ENCODE data around the gene CPNE1.

CPNE1 gene

DNA sequence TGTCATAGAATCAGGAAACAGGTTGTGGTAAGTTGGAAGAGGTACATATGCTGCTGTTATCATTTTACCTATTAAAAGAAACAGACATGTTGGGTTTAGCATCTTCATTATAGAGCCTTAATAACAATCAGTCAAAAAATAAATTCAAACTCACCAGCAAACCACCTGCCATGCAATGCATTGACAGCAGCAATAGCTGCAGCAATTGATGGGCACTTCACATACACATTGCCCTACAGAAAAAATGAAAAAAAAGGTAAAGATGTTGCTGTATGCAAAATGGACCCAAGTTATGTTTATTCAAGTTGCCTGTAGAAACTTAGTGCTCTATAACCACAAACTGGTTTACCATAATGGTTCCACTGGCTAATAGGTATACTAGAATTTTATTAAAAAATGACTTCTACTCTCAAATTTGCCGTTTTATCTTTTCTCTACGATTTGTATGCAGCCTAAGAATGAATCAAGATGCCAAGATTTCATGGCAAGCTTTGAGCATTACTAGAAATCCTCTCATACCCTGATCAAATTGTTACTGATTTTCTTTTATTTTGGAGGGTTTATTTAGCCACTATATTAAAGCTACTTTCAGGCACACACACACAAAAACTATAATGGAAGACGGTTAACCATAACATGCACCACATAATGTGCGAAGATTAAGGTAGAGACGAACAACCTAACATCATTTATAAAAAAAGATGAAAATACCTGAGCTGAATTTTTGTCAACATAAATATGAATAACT lies 40.0 kb upstream of the CPNE1 start:
- peaks cover 7% of the 10 kb centered on the region for H3K4me1 ChIP-seq (ENCODE audit: insufficient read depth, poor library complexity, severe bottlenecking)
- no peak for ATAC-seq (ENCODE audit: low read depth)
- no peaks in the 10 kb centered on the region for H3K9me3 ChIP-seq (ENCODE audit: severe bottlenecking)
- no peak overlapping the region for H3K4me3 ChIP-seq (ENCODE audit: severe bottlenecking)
- no peak for DNase-seq (ENCODE audit: low spot score)
- TF ChIP-seq, protein P1, sequence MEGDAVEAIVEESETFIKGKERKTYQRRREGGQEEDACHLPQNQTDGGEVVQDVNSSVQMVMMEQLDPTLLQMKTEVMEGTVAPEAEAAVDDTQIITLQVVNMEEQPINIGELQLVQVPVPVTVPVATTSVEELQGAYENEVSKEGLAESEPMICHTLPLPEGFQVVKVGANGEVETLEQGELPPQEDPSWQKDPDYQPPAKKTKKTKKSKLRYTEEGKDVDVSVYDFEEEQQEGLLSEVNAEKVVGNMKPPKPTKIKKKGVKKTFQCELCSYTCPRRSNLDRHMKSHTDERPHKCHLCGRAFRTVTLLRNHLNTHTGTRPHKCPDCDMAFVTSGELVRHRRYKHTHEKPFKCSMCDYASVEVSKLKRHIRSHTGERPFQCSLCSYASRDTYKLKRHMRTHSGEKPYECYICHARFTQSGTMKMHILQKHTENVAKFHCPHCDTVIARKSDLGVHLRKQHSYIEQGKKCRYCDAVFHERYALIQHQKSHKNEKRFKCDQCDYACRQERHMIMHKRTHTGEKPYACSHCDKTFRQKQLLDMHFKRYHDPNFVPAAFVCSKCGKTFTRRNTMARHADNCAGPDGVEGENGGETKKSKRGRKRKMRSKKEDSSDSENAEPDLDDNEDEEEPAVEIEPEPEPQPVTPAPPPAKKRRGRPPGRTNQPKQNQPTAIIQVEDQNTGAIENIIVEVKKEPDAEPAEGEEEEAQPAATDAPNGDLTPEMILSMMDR (IDR thresholded peaks at IDR 0.05; ENCODE audit: poor library complexity, severe bottlenecking), result no peak
- H3K36me3 ChIP-seq (ENCODE audit: low read depth), result peaks cover 98% of the 10 kb centered on the region
- H3K27ac ChIP-seq (ENCODE audit: poor library complexity, severe bottlenecking), result no peak overlapping the region
- H3K27me3 ChIP-seq (ENCODE audit: insufficient read depth, poor library complexity, severe bottlenecking), result no peaks in the 10 kb centered on the region

DNA sequence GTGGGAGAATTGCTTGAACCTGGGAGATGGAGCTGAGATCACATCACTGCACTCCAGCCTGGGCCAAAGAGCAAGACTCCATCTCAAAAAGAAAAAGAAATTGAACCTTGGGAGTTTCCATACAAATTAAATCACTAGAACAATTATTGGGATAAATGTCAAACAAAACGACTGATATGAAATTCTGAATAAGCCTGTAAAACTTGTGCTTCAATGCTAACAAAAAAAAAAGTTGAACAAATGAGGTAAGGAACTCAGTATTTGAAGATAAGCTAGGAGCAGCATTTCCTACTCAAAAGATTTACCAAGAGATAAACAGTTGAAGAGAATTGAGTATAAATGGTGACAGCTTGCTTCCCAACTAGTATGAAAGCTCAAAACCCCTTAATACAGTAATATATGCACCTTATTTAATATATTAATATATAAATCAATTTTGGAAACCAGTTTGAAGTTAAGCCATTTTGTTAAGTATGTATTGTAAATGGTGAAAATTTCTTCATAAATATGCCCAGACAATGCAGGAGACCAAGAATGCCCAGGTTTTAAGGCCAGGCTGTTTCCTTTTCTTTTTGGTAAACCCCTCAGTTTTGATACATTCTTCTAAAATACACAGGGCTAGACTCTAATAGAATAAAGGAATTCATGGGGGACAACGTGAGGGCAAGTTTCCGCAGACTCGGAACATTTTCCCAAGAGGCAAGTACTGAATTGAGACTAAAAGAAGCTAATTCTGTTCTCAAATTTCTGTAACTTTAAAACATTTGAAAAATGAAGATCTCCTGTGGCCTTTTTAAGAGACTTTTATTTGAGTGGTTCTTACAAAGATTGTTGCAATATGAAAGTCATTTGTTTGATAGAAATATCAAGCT lies 38.4 kb upstream of the CPNE1 start:
- DNase-seq (ENCODE audit: low spot score), result no peak
- peak overlapping the region; percentile 18 for H3K27ac ChIP-seq (ENCODE audit: poor library complexity, severe bottlenecking)

DNA sequence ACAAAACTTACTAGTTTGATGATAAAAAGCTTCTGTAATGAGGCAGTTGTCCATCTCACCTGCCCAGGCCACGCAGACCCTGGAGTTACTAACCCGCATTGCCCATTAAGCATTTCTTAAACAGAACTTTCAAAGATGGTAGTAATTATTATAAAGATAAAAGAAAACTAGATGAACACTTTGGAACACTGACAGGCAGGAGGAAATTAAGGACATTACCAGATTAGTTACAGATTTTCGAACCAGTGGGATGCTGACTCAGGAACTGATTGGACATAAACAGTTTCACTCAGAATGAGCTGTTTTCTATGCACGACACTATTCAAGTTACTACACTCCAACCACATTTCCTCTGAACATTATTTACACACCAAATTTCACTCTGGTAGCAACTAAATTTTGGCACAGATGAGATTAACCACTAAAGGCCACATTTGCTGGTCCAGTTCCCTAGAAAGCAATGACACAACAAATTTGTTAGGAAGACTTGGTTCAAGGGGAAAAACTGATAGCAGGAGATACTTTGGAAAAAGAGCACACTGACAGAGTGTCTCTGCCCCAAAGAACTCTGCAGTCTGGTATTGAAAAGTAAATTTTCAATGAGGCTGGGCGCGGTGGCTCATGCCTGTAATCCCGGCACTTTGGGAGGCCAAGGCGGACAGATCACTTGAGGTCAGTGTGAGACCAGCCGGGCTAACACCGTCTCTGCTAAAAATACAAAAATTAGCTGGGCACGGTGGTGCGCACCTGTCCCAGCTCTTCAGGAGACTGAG lies 37.5 kb upstream of the CPNE1 start:
- DNase-seq (ENCODE audit: low spot score) (peak; percentile 72), ATAC-seq (ENCODE audit: low read depth) (no peak)
- H3K36me3 ChIP-seq (ENCODE audit: low read depth), result peaks cover 76% of the 10 kb centered on the region
- H3K4me3 ChIP-seq (ENCODE audit: severe bottlenecking), result no peak overlapping the region
- no peaks in the 10 kb centered on the region for H3K9me3 ChIP-seq (ENCODE audit: severe bottlenecking)
- TF ChIP-seq, protein P1 (IDR thresholded peaks at IDR 0.05; ENCODE audit: poor library complexity, severe bottlenecking), result no peak
- H3K4me1 ChIP-seq (ENCODE audit: insufficient read depth, poor library complexity, severe bottlenecking), result peaks cover 15% of the 10 kb centered on the region
- H3K27ac ChIP-seq (ENCODE audit: poor library complexity, severe bottlenecking), result peak overlapping the region; percentile 18
- no peaks in the 10 kb centered on the region for H3K27me3 ChIP-seq (ENCODE audit: insufficient read depth, poor library complexity, severe bottlenecking)

More for the DNA sequence above, 38.4 kb upstream of the CPNE1 start:
- Histone ChIP-seq H3K9me3 (ENCODE audit: severe bottlenecking) (no peaks in the 10 kb centered on the region), H3K4me1 (ENCODE audit: insufficient read depth, poor library complexity, severe bottlenecking) (peaks cover 9% of the 10 kb centered on the region), H3K27me3 (ENCODE audit: insufficient read depth, poor library complexity, severe bottlenecking) (no peaks in the 10 kb centered on the region), H3K4me3 (ENCODE audit: severe bottlenecking) (no peak overlapping the region), H3K36me3 (ENCODE audit: low read depth) (peaks cover 81% of the 10 kb centered on the region)
- TF ChIP-seq, protein P1 (IDR thresholded peaks at IDR 0.05; ENCODE audit: poor library complexity, severe bottlenecking), result no peak
- no peak for ATAC-seq (ENCODE audit: low read depth)

DNA sequence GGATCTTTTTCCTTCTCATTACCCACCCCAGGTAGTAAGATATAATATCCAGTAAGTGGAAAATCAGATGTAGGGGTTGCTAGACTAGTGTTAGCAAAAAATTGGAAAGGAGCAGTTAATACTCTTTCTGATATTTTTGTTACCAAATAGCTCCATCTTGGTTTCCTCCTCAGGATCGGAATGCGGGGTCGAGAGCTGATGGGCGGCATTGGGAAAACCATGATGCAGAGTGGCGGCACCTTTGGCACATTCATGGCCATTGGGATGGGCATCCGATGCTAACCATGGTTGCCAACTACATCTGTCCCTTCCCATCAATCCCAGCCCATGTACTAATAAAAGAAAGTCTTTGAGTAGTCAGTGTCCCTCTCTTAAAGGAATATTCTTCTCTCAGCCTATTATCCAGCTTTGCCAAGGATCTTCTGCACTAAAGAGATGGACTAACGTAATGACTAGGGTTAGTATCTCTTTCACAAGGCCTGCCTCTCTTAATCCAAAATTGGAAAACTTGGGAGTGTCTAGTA lies 36.0 kb upstream of the CPNE1 start:
- no peak for ATAC-seq (ENCODE audit: low read depth)

More for the DNA sequence above, 36.0 kb upstream of the CPNE1 start:
- Histone ChIP-seq H3K36me3 (ENCODE audit: low read depth) (peaks cover 76% of the 10 kb centered on the region), H3K4me3 (ENCODE audit: severe bottlenecking) (no peak overlapping the region), H3K4me1 (ENCODE audit: insufficient read depth, poor library complexity, severe bottlenecking) (peaks cover 15% of the 10 kb centered on the region), H3K27me3 (ENCODE audit: insufficient read depth, poor library complexity, severe bottlenecking) (no peaks in the 10 kb centered on the region), H3K27ac (ENCODE audit: poor library complexity, severe bottlenecking) (peak overlapping the region; percentile 82), H3K9me3 (ENCODE audit: severe bottlenecking) (no peaks in the 10 kb centered on the region)
- peak; percentile 69 for DNase-seq (ENCODE audit: low spot score)
- TF ChIP-seq, protein P1 (IDR thresholded peaks at IDR 0.05; ENCODE audit: poor library complexity, severe bottlenecking), result no peak

Data from RWPE2 (cell line).